HG02981 (cell line): ENCODE data around the gene SMOC1.

Experiments used
- ATAC-seq: cut with Tn5 transposase; IDR thresholded peaks from one replicate; pipeline ENCODE4 v1.9.1; 2021; ENCODE audit warnings: mild to moderate bottlenecking, moderate library complexity; ENCODE audit not compliant: unreplicated experiment

The SMOC1 gene

GRCh38 chr14:69973846-69974245 lies 94.6 kb downstream of the SMOC1 start:
- ATAC-seq, result no peak

GRCh38 chr14:69979882-69980281 lies 100.7 kb downstream of the SMOC1 start:
- ATAC-seq, result no peak

GRCh38 chr14:69980457-69981425 lies 101.5 kb downstream of the SMOC1 start:
- no peak for ATAC-seq

- no peak for ATAC-seq
Observed at GRCh38 chr14:69982220-69982839, 103.1 kb downstream of the SMOC1 start.

GRCh38 chr14:69982886-69983285 lies 103.7 kb downstream of the SMOC1 start:
- no peak for ATAC-seq

- no peak for ATAC-seq
Observed at GRCh38 chr14:69983317-69983716, 104.1 kb downstream of the SMOC1 start.

GRCh38 chr14:69985463-69985862 lies 106.2 kb downstream of the SMOC1 start:
- no peak for ATAC-seq

- ATAC-seq, result no peak
Observed at GRCh38 chr14:69986336-69986735, 107.1 kb downstream of the SMOC1 start.

- no peak for ATAC-seq
Observed at GRCh38 chr14:69987406-69988121, 108.3 kb downstream of the SMOC1 start.

- ATAC-seq, result no peak
Observed at GRCh38 chr14:69988979-69989378, 109.8 kb downstream of the SMOC1 start.

GRCh38 chr14:69989622-69990021 lies 110.4 kb downstream of the SMOC1 start:
- no peak for ATAC-seq

GRCh38 chr14:69990323-69990722 lies 111.1 kb downstream of the SMOC1 start:
- no peak for ATAC-seq

- ATAC-seq, result no peak
Observed at GRCh38 chr14:69991422-69991821, 112.2 kb downstream of the SMOC1 start.

GRCh38 chr14:69992564-69992963 lies 113.3 kb downstream of the SMOC1 start:
- ATAC-seq, result no peak

GRCh38 chr14:69993326-69993725 lies 114.1 kb downstream of the SMOC1 start:
- no peak for ATAC-seq

GRCh38 chr14:69994002-69994401 lies 114.8 kb downstream of the SMOC1 start:
- no peak for ATAC-seq

- no peak for ATAC-seq
Observed at GRCh38 chr14:69996216-69996615, 117.0 kb downstream of the SMOC1 start.

- ATAC-seq, result no peak
Observed at GRCh38 chr14:69997849-69998248, 118.6 kb downstream of the SMOC1 start.

- no peak for ATAC-seq
Observed at GRCh38 chr14:69999261-69999674, 120.1 kb downstream of the SMOC1 start.

- no peak for ATAC-seq
Observed at GRCh38 chr14:70000601-70001000, 121.4 kb downstream of the SMOC1 start.

- ATAC-seq, result no peak
Observed at GRCh38 chr14:70002589-70003346, 123.6 kb downstream of the SMOC1 start.
